ENCODE data around the gene SIN3B.

SIN3B gene

DNA sequence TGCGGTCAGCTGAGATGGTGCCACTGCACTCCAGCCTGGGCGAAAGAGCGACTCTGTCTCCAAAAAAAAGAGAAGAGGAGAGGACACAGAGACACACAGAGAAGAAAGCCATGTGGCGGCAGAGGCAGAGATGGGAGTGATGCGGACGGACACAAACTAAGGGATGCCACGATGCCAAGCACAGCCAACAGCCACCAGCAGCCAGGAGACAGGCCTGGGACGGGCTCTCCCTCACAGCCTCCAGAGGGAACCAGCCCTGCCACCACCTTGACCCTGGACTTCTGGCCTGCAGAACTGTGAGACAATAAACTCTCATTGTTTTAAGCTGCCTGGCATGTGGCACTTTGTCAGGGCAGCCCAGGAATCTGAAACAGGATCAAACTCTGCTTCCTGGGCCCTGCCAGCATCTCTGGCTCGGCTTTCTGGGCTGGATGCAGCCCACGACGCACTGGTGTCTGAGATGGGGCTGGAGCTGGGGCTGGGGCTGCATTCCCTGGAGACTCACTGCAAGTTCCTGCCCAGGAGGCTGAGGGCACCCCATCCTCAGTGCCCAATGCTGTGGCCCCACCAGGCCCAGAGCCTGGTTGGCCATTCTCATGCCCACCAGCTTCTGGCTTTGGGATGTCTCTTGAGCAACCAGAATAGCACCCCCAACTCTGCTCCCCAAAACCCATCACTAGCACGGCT lies 62.6 kb downstream of the SIN3B start:
- H3K9me3 ChIP-seq (ENCODE audit: control insufficient read depth, insufficient read depth, low read depth, low read length): no peaks in the 10 kb centered on the region
- H3K27ac ChIP-seq (ENCODE audit: extremely low read depth, low read depth, low read length): no peak overlapping the region
- no peaks in the 10 kb centered on the region for H3K4me1 ChIP-seq (ENCODE audit: control insufficient read depth, insufficient read depth, low read length)
- no peak overlapping the region for H3K4me3 ChIP-seq (ENCODE audit: low read depth, low read length)
- H3K36me3 ChIP-seq (ENCODE audit: control insufficient read depth in 2 of 2, insufficient read depth in 1 of 2, low read length in 2 of 2): no peaks in the 10 kb centered on the region
- no peak for TF ChIP-seq GLI2 (tag by site-specific recombination; IDR thresholded peaks at IDR 0.05; ENCODE audit: borderline replicate concordance, low read depth)
- no peak for TF ChIP-seq BCL11B (tag by site-specific recombination; IDR thresholded peaks at IDR 0.05; ENCODE audit: low read depth)
- TF ChIP-seq ZNF548 (tag by site-specific recombination; IDR thresholded peaks at IDR 0.05): peak; percentile 58; the same call in 1 of the 2 replicates
- TF ChIP-seq, protein P1, sequence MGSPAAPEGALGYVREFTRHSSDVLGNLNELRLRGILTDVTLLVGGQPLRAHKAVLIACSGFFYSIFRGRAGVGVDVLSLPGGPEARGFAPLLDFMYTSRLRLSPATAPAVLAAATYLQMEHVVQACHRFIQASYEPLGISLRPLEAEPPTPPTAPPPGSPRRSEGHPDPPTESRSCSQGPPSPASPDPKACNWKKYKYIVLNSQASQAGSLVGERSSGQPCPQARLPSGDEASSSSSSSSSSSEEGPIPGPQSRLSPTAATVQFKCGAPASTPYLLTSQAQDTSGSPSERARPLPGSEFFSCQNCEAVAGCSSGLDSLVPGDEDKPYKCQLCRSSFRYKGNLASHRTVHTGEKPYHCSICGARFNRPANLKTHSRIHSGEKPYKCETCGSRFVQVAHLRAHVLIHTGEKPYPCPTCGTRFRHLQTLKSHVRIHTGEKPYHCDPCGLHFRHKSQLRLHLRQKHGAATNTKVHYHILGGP (tag by site-specific recombination; IDR thresholded peaks at IDR 0.05): no peak
- POLR2A ChIA-PET: no interaction called here
- CTCF ChIA-PET: interaction anchor here (0.5 kb wide), 1 partner anchor 292 kb away, joined by 6 read pairs; no protein-coding TSS in a partner anchor

- H3K27ac ChIP-seq (ENCODE audit: extremely low read depth, low read depth, low read length): no peak overlapping the region
- CTCF ChIA-PET: no interaction called here
- POLR2A ChIA-PET: no interaction called here
- no peak overlapping the region for H3K4me3 ChIP-seq (ENCODE audit: low read depth, low read length)
- H3K4me1 ChIP-seq (ENCODE audit: control insufficient read depth, insufficient read depth, low read length): no peaks in the 10 kb centered on the region
- H3K36me3 ChIP-seq (ENCODE audit: control insufficient read depth in 2 of 2, insufficient read depth in 1 of 2, low read length in 2 of 2): no peaks in the 10 kb centered on the region
- TF ChIP-seq IKZF3 (tag by site-specific recombination; IDR thresholded peaks at IDR 0.05) (no peak), KLF17 (tag by site-specific recombination; IDR thresholded peaks at IDR 0.05) (no peak), ZNF664 (tag by site-specific recombination; IDR thresholded peaks at IDR 0.05) (no peak), ZEB2 (tag by site-specific recombination; IDR thresholded peaks at IDR 0.05) (no peak), KLF7 (tag by site-specific recombination; IDR thresholded peaks at IDR 0.05; ENCODE audit: borderline replicate concordance) (no peak), ZSCAN5A (tag by site-specific recombination; IDR thresholded peaks at IDR 0.05) (no peak), ZBTB21 (tag by site-specific recombination; IDR thresholded peaks at IDR 0.05) (no peak), ZNF837 (tag by site-specific recombination; IDR thresholded peaks at IDR 0.05) (no peak), ZNF677 (tag by site-specific recombination; IDR thresholded peaks at IDR 0.05) (no peak), REPIN1 (tag by site-specific recombination; IDR thresholded peaks at IDR 0.05; ENCODE audit: low read depth) (no peak), ZFP37 (tag by site-specific recombination; IDR thresholded peaks at IDR 0.05) (no peak), ZNF747 (tag by site-specific recombination; IDR thresholded peaks at IDR 0.05) (no peak)
- TF ChIP-seq, protein P2, sequence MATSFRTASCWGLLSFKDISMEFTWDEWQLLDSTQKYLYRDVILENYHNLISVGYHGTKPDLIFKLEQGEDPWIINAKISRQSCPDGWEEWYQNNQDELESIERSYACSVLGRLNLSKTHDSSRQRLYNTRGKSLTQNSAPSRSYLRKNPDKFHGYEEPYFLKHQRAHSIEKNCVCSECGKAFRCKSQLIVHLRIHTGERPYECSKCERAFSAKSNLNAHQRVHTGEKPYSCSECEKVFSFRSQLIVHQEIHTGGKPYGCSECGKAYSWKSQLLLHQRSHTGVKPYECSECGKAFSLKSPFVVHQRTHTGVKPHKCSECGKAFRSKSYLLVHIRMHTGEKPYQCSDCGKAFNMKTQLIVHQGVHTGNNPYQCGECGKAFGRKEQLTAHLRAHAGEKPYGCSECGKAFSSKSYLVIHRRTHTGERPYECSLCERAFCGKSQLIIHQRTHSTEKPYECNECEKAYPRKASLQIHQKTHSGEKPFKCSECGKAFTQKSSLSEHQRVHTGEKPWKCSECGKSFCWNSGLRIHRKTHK (tag by site-specific recombination; IDR thresholded peaks at IDR 0.05): no peak
- TF ChIP-seq, protein P3, sequence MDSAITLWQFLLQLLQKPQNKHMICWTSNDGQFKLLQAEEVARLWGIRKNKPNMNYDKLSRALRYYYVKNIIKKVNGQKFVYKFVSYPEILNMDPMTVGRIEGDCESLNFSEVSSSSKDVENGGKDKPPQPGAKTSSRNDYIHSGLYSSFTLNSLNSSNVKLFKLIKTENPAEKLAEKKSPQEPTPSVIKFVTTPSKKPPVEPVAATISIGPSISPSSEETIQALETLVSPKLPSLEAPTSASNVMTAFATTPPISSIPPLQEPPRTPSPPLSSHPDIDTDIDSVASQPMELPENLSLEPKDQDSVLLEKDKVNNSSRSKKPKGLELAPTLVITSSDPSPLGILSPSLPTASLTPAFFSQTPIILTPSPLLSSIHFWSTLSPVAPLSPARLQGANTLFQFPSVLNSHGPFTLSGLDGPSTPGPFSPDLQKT (IDR thresholded peaks at IDR 0.05; ENCODE audit: borderline replicate concordance, low read depth, low read length): no peak
- H3K9me3 ChIP-seq (ENCODE audit: control insufficient read depth, insufficient read depth, low read depth, low read length): no peaks in the 10 kb centered on the region
These were observed 63.2 kb downstream of the SIN3B start for GRCh38 chr19:16892436-16892835.
